CD4-positive, alpha-beta T cell treated with Interleukin-10 for 1 hour (primary cell): ENCODE measurements around the gene ILK.

Source experiments
- DNase-seq: peaks from one replicate; pipeline ENCODE4 v3.0.0-alpha.2; 2020

The ILK gene

DNA sequence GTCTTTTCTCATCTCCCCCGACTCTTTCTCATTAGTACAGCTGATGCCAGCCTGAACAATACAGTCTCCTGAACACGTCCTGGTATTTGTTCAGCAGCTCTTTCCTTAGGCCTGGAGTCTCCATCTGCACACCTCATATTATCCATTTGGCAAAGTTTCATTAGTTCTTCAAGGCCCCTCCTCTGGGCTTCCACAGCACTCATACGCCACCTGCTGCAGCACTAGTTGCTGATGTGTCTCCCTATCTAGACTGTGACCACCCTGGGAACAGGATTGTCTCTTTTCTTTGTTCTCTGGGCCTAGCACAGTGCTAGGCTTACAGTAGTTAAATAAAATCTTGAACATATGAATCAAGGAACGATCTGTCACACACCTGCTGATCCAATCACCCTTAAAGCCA lies 34.9 kb downstream of the ILK start:
- no peak for DNase-seq

DNA sequence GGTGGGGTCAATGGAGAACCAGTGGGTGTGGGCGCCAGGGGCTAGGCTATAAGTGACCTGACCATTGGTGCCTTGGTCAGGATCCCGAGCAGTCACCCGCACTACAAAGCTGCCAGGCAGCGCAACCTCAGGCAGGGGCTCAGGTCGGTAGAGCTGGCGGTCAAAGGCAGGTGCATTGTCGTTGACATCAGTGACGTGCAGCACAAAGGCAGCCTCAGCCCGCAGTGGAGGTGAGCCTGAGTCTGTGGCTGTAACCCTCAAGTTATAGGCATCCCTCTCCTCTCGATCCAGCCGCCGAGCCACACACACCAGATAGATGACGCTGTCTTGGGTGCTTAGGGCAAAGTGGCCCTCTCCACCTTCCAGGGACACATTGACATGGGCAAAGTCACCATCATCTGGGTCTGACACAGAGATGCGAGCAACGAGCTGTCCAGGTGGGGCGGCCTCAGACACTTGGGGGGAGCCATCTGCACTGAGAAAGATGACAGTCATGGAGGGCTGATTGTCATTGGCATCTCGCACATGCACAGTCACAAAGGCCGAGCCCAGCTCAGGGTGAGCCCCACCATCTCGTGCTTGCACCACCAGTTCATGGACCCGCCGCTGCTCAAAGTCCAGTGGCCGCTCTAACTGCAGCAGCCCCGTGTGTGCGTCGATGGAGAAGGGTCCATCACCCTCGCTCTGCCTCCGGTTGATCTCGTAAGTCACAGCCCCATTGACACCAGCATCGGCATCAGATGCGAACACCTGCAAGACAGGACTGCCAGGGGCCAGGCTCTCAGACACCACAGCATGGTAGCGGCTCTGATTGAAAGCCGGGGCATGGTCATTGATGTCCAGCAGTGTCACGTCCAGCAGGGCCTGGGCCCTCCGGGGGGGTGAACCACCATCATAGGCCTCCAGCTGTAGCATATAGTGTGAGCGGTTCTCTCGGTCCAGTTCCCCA lies 36.7 kb downstream of the ILK start:
- no peak for DNase-seq

DNA sequence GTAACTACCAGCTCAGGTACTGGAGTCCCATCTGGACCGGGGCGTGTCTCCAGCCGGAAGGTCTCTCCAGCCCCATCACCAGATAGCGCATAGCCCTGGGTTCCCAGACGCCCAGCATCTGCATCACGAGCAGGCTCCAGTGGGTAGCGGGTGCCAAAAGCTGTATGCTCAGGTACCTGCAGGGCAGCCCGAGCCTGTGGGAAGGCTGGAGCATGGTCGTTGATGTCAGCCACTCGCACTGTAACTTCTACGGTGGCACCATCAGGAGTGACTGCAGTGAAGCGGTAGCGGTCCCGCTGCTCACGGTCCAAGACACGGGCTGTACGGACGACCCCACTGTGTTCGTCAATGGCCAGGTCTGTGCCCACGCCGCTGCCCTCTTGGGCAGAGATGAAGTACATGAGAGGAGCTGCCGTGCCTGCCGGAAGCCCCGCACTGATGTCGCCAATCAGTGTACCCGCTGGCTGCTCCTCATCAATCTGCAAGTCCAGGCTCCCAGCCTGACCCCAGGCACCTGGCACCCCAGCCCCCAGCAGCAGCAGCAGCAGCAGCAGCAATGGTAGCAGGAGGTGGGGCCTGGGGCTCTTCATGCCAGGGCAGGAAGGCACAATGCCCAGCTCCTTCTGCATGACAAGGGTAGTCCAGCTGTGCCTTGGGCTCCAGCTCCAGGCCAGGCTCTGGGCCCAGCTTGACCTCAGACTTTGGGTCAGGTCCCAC lies 37.6 kb downstream of the ILK start:
- no peak for DNase-seq

DNA sequence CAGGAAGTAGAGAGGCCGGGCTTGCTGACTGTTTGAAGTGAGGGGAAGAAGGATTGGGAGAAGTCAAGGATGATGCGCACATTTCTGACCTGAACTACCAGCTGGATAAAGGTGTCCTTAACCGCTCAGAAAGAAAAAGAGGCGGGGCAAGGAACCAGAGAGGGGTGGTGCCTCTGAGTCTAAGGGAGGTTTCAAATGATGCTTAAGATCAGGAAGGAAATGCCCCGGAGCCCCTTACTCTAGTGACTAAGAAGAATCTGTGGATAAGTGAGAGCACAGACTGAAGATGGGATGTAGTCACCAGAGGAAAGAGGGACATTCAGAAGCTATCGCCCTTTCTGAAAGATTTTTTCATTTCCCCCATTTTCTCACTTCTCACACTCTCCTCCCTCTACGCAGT lies 39.4 kb downstream of the ILK start:
- no peak for DNase-seq

DNA sequence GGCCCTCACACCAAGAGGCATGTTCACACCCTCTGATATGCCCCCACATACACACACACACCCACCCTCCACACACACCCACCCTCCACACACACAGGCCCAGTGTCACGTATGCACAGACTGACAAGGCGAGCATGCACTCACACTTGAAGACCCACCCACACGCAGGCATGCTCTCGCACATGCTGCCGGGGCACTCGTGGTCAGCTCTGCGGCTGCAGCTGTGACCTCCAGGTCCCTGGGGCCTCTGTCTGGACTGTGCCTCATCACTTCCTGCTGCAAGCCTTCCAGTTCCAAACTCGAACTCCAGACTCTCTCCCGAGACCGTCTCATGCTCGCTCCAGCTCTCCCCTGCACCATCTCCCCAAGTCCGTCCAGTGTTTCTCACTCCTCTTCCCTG lies 42.5 kb downstream of the ILK start:
- DNase-seq = no peak

DNA sequence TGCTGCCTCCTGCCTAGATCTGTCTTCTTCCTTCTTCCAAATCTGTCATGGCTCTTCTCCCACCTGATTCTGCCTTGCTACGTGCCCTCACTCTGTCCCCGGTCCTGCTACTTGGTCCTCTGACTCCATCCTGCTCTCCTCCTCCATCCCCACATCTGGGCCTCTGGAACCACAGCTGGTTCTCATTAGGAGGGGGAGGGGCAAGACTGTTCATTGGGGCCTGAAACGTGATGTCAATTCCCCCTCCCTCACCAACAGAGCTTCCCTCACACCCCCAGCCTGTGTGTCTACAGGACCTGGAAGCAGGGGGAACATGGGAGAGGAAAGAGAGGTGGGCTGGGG lies 43.0 kb downstream of the ILK start:
- DNase-seq = no peak

DNA sequence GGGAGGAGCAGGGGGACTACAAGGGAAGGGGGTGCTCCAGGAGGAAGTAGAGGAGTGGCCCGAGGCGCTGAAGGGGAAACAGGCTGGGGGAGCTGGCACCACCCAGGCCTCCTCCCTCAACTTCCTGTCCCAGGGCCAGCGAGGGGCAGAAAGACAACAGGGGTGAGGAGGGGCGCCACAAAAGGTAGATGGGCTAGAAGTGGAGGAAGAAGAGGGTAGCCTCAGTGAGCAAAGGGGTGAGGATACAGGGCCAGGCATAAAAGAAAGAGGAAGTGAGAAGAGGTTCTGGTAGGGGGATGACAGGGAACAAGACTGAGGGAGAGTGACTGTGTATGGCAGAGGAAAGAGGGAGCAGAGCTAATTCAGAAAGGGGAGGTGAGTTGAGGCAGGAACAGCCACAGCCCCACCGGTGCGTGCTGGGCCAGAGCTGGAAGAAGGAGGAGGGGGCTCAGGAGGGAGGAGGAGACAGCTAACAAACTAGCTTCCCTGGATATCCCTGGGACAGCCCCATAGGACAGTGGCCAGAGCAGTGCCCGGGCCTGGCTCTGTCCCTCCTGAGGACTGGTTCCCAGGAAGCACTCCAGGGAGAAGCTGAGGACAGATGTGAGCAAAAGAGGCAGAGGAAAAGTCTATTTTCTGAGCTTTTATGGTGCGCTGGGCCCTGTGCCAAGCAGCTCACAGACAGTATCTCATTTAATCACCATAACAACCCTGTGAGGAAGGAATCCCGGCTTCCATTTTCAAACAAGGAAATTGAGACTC lies 43.5 kb downstream of the ILK start:
- DNase-seq = peak; percentile 45

DNA sequence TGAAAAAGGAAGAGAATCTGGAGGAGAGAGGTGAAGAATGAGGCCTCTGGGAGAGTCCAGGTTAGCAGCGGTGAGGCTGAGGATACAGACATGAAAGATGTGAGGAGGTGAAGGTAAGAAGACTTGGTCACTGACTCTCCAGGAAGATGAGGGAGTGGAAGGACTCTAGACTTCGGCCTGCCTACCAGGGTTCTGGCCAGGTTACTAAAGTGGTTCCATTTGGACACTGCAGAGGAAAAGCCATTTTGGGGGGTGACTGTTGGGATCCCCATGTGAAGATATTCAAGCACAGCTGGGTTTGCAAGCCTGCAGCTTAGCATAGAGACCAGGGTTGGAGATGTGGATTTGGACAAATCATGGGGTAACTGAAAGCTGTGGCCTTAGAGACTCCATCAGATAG lies 44.3 kb downstream of the ILK start:
- DNase-seq = no peak

DNA sequence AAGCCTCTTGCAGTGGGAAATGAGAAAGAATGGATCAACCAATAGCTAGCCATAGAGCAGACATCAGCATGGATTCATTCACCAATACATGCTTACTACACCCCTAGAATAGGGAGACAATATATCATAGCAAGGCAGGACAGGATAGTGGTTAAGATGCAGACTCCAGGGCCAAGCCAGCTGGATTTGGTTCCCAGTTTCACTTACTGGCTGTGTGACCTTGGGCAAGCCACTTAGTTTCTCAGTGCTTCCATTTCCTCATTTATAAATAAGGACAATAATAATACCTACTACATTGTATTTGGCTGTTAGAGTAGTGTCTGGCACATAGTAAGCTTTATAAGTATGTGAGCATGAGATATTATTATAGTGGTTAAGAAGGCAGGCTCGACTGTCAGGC lies 44.9 kb downstream of the ILK start:
- no peak for DNase-seq

DNA sequence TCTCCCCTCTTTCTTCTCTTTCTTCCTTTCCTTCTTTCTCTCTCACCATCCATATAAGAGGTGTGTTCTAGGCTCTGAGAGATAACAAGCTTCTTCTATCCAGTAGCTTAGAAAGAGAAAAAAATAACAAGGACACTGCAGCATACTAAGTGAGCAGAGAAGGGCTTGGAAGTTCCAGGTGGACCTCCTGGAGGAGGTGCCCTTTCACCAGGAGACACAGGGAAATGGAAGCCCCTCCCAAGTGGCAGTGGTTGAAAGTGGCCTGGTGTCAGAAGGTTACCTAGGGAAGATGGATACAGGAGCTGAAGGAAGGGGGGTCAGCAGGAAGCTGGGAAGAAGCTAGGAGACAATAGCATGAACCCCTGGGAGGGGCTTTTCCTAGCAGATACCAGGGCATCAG lies 46.5 kb downstream of the ILK start:
- DNase-seq = no peak

DNA sequence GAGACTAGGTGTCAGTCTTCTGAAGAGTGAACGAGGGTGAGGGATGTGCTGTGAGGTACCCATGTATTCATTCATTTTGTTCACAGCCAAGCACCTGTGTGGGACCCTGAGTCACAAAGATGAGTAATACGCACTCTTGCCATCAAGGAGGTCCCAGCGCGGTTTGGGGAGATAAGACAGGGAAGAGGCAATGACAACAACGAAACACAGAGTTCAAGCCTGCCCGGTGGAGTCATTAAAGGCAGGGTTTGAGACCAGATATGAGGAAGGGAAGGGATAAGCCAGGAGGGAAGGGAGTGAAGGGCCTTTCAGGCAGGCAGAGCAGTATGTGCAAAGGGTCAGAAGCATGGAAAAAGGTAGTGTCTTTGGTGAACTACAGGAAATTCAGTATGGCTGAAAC lies 47.4 kb downstream of the ILK start:
- DNase-seq = no peak

DNA sequence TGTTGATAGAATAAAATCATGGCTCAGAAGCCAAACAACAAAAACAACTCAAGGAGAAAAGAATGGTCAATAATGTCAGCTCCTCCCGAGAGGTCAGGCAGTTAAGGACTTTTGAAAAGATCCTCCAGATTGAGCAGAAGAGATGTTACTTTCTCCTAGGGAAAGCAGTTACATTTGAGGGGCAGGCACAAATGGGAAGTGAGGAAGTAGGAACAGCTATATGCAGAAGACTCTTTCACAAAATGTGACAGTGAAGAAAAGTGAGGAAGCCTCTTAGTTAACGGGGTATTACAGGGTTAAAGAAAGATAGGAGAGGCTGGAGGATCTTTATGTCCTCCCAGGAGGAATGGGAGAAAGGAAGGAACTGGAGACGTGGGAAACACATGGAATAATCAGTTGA lies 48.6 kb downstream of the ILK start:
- no peak for DNase-seq

DNA sequence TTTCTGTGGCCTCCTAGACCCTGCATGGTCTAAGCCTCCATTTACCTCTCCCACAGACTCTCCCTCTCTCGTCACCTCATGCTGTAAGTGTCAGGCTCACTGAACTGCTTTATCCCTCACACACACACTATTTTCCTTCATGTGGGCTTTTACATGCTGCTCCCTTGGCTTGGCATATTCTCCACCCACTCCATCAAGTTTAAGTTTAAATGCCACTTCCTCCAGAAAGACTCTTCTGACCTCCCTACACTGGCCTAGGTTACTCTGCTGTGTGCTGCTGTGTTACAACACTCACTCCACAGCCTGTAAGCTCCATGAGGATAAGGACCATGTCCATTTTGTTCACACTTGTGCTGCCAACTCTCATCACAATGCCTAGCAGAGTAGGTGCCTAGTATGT lies 49.5 kb downstream of the ILK start:
- DNase-seq = no peak

DNA sequence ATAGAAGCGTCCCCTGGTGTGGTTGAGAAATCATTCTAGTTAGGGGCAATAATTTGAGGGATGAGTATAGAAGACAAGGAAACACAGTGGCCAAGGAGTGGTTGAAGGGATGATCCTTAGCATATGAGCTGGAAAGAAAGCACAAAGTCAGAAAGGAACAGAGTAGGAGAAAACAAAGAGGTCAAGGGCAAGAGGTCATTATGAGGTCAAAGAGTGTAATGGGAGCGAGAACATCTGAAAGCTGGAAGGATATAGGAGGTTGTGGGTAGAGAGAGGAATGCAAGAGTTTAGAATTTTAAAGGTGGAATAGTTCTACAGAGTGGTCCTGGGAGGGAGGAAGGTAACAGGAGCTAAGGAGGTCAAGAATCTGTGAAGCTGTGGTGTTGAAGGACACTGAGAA lies 50.1 kb downstream of the ILK start:
- no peak for DNase-seq

DNA sequence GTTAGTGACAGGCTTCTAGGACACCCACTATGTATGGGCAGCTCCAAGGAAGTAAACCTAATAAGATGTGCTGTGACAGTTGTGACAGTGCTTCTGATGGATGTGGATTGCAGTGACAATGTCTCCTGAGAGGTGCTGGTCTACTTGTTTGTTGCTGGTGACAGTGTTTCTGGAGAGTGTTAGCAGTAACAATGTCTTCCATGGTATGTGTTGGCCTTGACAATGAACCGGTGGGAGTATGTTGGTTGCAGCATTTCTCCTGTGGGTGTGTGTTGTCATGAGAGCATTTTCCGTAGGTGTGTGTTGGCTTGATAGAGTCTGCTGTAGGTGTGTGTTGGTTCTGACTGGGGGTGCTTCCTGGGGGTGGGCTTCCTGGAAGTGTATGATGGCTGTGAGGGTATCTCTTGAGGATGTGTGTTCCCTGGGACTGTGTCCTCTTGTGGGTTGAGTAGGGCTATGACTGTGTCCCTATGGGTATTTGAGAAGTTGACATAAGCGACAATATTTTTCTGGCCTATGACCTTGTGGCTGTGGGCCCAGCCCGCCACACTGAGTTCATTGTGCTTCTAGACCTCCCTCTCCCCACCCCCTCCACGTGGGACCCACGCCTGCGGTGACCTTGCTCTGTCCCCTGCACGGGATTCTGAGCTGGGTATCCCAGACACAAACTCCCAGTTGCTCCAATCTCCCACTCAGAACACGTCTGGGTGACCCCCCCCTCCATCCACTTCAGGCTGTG lies 50.9 kb downstream of the ILK start:
- DNase-seq = no peak

DNA sequence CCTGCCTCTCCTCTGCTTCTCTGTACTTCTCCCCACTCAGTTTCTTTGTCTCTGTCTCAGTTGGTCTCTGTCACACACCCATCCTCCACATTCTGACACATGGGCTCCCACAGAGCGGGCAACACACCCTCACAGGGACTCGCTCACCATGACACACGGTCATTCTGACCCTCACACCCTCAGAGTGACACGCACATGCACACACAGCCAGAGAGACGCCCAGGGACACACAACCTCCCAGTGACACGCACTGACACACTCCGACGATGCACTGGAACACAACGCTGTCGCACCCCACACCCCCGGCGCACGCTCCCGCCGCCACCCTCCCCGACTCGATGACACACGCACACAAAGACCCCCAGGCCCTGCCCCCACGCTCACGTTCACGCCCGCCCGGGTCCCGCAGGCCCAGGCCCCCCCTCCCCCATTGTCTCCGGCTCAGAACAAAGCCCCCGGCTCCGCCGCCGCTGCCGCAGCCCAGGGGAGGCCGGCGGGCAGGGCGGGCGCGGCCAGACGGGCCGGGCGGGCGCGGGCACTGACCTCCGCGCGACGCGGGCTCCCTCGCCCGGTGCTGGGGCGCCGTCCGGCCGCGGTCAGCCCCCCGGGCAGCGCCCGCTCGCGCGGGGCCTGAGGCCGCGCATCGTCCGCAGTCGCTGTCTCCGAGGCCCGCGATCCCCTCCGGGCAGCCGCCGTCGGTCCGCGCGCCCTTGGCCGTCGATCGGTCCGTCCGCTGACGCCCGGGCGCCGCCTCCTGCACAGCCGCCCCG lies 51.6 kb downstream of the ILK start:
- peak; percentile 34 for DNase-seq

DNA sequence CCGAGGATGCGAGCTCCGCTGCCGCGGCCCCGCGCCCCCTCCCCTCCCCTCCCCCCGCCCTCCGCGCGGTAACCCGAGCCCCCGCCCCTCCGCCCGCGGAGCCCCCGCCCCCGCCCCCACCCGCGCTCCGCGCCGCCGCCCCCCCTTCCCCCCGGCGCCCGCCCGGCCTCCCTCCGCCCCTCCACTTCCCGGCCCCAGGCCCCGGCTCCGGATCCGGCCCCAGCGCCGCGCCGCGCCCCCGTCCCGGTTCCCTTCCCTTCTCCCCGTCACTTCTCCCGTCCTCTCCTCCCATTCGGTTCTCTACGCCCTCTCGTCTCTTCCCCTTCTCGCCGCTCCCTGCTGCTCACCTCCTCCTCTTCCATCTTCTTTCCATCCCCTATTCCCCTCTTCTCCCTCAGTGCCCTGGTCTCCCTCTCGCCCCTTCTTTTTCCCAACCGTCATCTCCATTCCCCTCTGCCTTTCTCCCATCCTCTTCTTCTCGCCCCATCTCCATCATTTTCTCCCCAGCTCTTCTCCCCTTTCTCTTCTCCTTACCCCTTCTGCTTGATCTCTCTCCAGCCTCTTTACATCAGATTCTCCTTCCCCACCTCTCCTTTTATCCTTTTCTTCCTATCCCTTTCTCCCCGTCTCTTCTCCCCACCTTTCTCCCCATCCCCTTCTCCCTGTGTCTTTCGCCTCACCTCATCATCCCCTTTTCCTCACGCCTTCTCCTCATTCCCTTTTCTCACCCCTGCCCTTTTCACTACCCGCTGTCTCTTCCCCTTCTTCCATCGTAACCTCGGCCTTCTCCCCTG lies 52.4 kb downstream of the ILK start, which contains the start of gene DCHS1:
TSS of gene DCHS1 (minus strand) at position 20 of the 794 bp plus-strand sequence. CDS start 14,196 bp downstream, outside the sequence.
- peak; percentile 24 for DNase-seq

DNA sequence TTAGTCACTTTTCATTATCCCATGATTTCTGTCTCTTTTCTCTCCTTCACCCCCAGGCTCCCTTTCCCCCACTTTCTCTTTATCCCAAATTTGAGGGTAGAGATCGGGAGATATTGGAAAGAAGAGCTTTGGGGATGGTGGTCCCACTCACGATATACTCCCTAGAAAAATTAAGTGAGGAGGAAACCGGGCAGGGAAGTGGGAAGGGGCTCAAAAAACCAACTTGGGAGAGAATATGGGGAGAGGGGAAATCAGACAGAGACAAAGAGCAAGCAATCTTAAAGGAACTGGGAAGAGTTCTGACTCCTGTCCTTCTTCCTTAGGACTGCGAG lies 53.0 kb downstream of the ILK start:
- DNase-seq = no peak

DNA sequence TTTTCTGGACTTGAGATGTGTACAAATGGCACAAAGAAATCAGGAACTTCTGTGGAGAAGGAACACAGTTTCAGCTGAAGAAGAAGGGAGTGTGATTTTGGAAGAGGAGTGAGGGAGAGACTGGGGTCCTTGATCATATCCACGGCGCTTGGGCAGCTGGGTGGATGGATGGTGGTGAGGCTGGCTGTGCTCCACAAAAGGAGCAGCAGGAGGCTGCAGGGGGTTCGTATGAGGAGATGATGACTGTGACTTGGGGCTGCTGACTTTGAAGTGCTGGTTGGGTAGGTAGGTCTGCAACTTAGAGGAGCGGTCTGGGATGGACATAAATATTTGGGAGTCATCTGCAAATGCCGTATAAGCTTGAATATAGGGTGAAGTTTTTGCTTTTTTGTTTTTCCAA lies 53.4 kb downstream of the ILK start:
- DNase-seq = no peak

DNA sequence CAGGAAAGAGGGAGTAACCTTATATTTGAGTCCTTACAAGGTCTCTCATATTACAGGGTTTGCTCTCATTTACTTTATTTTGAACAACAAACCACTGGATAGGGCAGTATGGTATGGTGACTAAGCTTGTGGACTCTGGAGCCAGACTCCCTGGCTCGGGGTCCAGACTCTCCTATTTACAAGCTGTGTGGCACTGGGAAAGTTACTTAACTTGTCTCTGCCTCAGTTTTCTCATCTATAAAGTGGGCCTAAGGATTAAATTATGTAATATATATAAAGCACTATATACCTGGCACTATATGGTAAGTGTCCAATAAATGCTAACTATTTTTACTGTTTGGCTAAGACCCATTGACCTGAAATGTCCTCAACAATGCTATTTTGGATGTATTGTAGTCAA lies 53.8 kb downstream of the ILK start:
- no peak for DNase-seq

DNA sequence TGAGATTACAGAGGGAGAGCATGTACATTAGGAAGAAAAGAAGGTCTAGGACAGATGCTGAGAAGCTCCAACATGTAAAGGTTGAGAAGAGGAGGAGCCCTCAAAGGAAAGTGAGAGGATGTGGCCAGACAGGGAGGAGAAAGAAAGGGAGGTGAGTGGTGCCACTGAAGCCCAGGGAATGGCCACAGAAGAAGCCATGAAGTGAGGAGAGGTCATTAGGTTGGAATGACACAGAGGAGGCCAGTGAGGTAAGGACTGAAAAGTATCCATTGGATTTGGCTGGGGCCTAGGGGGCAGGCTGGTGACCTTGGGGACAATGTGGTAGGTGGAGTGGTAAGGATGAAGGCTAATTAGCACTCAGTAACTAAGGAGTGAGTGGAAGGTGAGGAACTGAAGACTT lies 55.1 kb downstream of the ILK start:
- no peak for DNase-seq
